H9 (cell line): ENCODE results near the gene LMF1. TPM values are rescaled to one million over a fixed set of nuclear protein-coding genes. Genes with fewer than 3 reads are reported as not detected.

ENCODE experiments used
- DNase-seq: peaks from one replicate; pipeline ENCODE4 v3.0.0-alpha.2; 2017
- H2AFZ ChIP-seq: one replicate; pipeline ENCODE4 v1.6.1; 2013; ENCODE audit warnings: mild to moderate bottlenecking, low read length, control low read depth, moderate library complexity
- H2AK5ac ChIP-seq: 2 replicates; pipeline ENCODE4 v1.6.1; 2013; ENCODE audit warnings: low read length, control low read depth, mixed read lengths; ENCODE audit not compliant: insufficient read length
- H2BK120ac ChIP-seq: one replicate; pipeline ENCODE4 v1.6.1; 2013; ENCODE audit warnings: low read depth, mild to moderate bottlenecking, low read length, control low read depth, inconsistent platforms; ENCODE audit not compliant: poor library complexity, severe bottlenecking
- H2BK12ac ChIP-seq: 2 replicates; pipeline ENCODE4 v1.6.1; 2013; ENCODE audit warnings: low read length, control low read depth, mixed read lengths, low read depth; ENCODE audit not compliant: insufficient read length
- H2BK15ac ChIP-seq: 2 replicates; pipeline ENCODE4 v1.6.1; 2013; ENCODE audit warnings: low read depth, low read length, control low read depth
- H2BK20ac ChIP-seq: one replicate; pipeline ENCODE4 v1.6.1; 2013; ENCODE audit warnings: low read depth, mild to moderate bottlenecking, low read length, control low read depth, inconsistent platforms; ENCODE audit not compliant: poor library complexity, severe bottlenecking
- H2BK5ac ChIP-seq: 2 replicates; pipeline ENCODE4 v1.6.1; 2013; ENCODE audit warnings: low read length, control low read depth, mixed read lengths; ENCODE audit not compliant: insufficient read length
- H3K14ac ChIP-seq: 2 replicates; pipeline ENCODE4 v1.6.1; 2013; ENCODE audit warnings: low read length, control low read depth; ENCODE audit not compliant: insufficient read depth
- H3K18ac ChIP-seq: 2 replicates; pipeline ENCODE4 v1.6.1; 2013; ENCODE audit warnings: low read depth, mild to moderate bottlenecking, mixed read lengths, low read length, control low read depth; ENCODE audit not compliant: insufficient read length
- H3K23ac ChIP-seq: 2 replicates; pipeline ENCODE4 v1.6.1; 2013; ENCODE audit warnings: low read length, control low read depth, mixed read lengths, low read depth; ENCODE audit not compliant: insufficient read length
- H3K23me2 ChIP-seq: 2 replicates; pipeline ENCODE4 v1.6.1; 2013; ENCODE audit warnings: low read depth, mild to moderate bottlenecking, mixed read lengths, low read length, control low read depth; ENCODE audit not compliant: insufficient read length, poor library complexity, severe bottlenecking
- H3K27ac ChIP-seq: 2 replicates; pipeline ENCODE4 v1.5.1; 2013; ENCODE audit warnings: low read length, control low read depth, mixed read lengths, low read depth; ENCODE audit not compliant: insufficient read length
- H3K27me3 ChIP-seq: 2 replicates; pipeline ENCODE4 v1.6.1; 2013; ENCODE audit warnings: low read length, control low read depth, inconsistent platforms; ENCODE audit not compliant: insufficient read depth
- H3K4ac ChIP-seq: 2 replicates; pipeline ENCODE4 v1.6.1; 2013; ENCODE audit warnings: low read depth, mild to moderate bottlenecking, control low read depth, inconsistent platforms, low read length, moderate library complexity
- H3K4me1 ChIP-seq: 2 replicates; pipeline ENCODE4 v1.6.1; 2013; ENCODE audit warnings: low read length, control low read depth, inconsistent platforms; ENCODE audit not compliant: insufficient read depth
- H3K4me2 ChIP-seq: 2 replicates; pipeline ENCODE4 v1.6.1; 2013; ENCODE audit warnings: low read length, control low read depth, mixed read lengths; ENCODE audit not compliant: insufficient read length, insufficient read depth
- H3K56ac ChIP-seq: 2 replicates; pipeline ENCODE4 v1.6.1; 2013; ENCODE audit warnings: low read depth, mild to moderate bottlenecking, mixed read lengths, low read length, control low read depth; ENCODE audit not compliant: insufficient read length
- H3K79me1 ChIP-seq: 2 replicates; pipeline ENCODE4 v1.6.1; 2013; ENCODE audit warnings: low read depth, mild to moderate bottlenecking, moderate library complexity, low read length, control low read depth, inconsistent platforms; ENCODE audit not compliant: insufficient read depth, poor library complexity, severe bottlenecking
- H3K79me2 ChIP-seq: 2 replicates; pipeline ENCODE4 v1.6.1; 2013; ENCODE audit warnings: low read length, control low read depth, inconsistent platforms; ENCODE audit not compliant: insufficient read depth
- H3K9ac ChIP-seq: 2 replicates; pipeline ENCODE4 v1.6.1; 2013; ENCODE audit warnings: low read length, control low read depth, mixed read lengths; ENCODE audit not compliant: insufficient read length; ENCODE audit errors: extremely low read depth
- H3K9me3 ChIP-seq: one replicate; pipeline ENCODE4 v1.6.1; 2013; ENCODE audit warnings: low read depth, low read length, inconsistent platforms; ENCODE audit not compliant: control insufficient read depth
- H3T11ph ChIP-seq: one replicate; pipeline ENCODE4 v1.6.1; 2013; ENCODE audit warnings: mild to moderate bottlenecking, low read length, control low read depth, inconsistent platforms
- H4K20me1 ChIP-seq: one replicate; pipeline ENCODE4 v1.6.1; 2013; ENCODE audit not compliant: control insufficient read depth, insufficient read length, insufficient read depth
- H4K5ac ChIP-seq: 2 replicates; pipeline ENCODE4 v1.6.1; 2013; ENCODE audit warnings: low read depth, mild to moderate bottlenecking, mixed read lengths, low read length, control low read depth; ENCODE audit not compliant: insufficient read length
- H4K8ac ChIP-seq: replicated peaks from 2 replicates; pipeline ENCODE4 v1.6.1; 2013; ENCODE audit warnings: low read length, control low read depth, mixed read lengths, low read depth; ENCODE audit not compliant: insufficient read length
- H4K91ac ChIP-seq: 2 replicates; pipeline ENCODE4 v1.6.1; 2013; ENCODE audit warnings: low read depth, mild to moderate bottlenecking, moderate library complexity, mixed read lengths, low read length, control low read depth; ENCODE audit not compliant: insufficient read length
- H3K27ac Mint-ChIP-seq, 3 experiments: 2 replicates in 2 of 3; 3 replicates in 1 of 3; pipeline ENCODE4 v1.8.0; 2020 to 2021; ENCODE audit warnings: mixed read lengths in 3 of 3, mild to moderate bottlenecking in 1 of 3, moderate library complexity in 1 of 3
- H3K27me3 Mint-ChIP-seq: 2 replicates; pipeline ENCODE4 v1.8.0; 2021; ENCODE audit warnings: low read depth, mild to moderate bottlenecking, moderate library complexity, mixed read lengths
- H3K36me3 Mint-ChIP-seq, 3 experiments: 2 replicates in 2 of 3; 3 replicates in 1 of 3; pipeline ENCODE4 v1.8.0; 2020 to 2021; ENCODE audit warnings: low read depth in 3 of 3, mixed read lengths in 3 of 3; ENCODE audit not compliant: insufficient read depth in 1 of 3
- H3K4me1 Mint-ChIP-seq, 2 experiments: 2 replicates each; pipeline ENCODE4 v1.8.0; 2020; ENCODE audit warnings: mixed read lengths in 2 of 2
- H3K4me3 Mint-ChIP-seq, 2 experiments: 2 replicates in 1 of 2; 3 replicates in 1 of 2; pipeline ENCODE4 v1.8.0; 2020 to 2021; ENCODE audit warnings: mild to moderate bottlenecking in 2 of 2, mixed read lengths in 2 of 2, moderate library complexity in 1 of 2
- H3K9me3 Mint-ChIP-seq, 2 experiments: 2 replicates in 1 of 2; 3 replicates in 1 of 2; pipeline ENCODE4 v1.8.0; 2020; ENCODE audit warnings: mild to moderate bottlenecking in 2 of 2, mixed read lengths in 2 of 2, moderate library complexity in 1 of 2
- WGBS: extraction: QIAGEN DNeasy Blood & Tissue Kit; methylation state at CpG from one replicate; pipeline ENCODE4 v1.1.7; 2013; ENCODE audit warnings: missing lambda C conversion rate, low lambda C conversion rate, mixed read lengths; ENCODE audit not compliant: insufficient read length; ENCODE audit errors: extremely low coverage; 5-methylcytosine and 5-hydroxymethylcytosine counted together
- total RNA-seq: library from RNA; stranded (reverse); gene quantifications from 2 replicates; pipeline ENCODE4 v1.2.1, GENCODE V29; 2021
- TF ChIP-seq, protein P1 (sequence below): fragments of 200-600 bp; sonication (generic); conservative IDR thresholded peaks from 3 replicates; pipeline ENCODE4 v1.8.0; 2021; ENCODE audit warnings: antibody characterized with exemption, mild to moderate bottlenecking

Gene LMF1
- total RNA-seq, 1 experiment from 2014 or later, result 7.1 TPM

DNA sequence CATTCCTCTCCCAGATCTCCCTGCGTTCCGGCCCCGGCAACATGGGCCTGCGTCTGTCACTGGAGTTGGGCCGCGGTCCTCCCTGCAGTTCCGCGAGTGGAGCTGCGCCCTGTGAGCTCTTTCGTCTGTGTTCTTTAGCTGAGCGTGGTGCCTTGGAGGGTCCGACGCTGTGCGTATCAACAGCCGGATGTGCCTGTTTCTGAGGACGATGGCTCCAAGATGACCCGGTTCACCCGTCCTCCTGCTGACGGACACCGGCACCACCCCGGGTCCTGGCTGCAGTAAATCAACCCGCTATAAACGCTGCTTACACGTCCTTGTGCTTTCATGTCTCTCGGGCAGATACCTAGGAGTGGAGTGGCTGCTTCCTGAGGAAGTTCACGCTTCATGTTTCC, 125.4 kb downstream of the LMF1 start:
- Histone ChIP-seq H3K4ac (no peak overlapping the region), H3K18ac (no peak overlapping the region), H2BK12ac (no peak overlapping the region), H3K23me2 (no peaks in the 10 kb centered on the region), H3K79me1 (no peaks in the 10 kb centered on the region), H3K27ac (no peak overlapping the region), H4K8ac (no peak overlapping the region), H4K91ac (no peak overlapping the region), H3K9ac (no peak overlapping the region), H3K4me2 (no peak overlapping the region), H2BK15ac (no peak overlapping the region), H3K4me1 (no peaks in the 10 kb centered on the region), H3K27me3 (no peaks in the 10 kb centered on the region), H3K14ac (no peak overlapping the region), H3K9me3 (no peaks in the 10 kb centered on the region), H4K20me1 (no peaks in the 10 kb centered on the region), H2BK20ac (no peak overlapping the region), H4K5ac (no peak overlapping the region), H3K23ac (no peak overlapping the region), H3T11ph (no peak overlapping the region), H2AK5ac (no peak overlapping the region), H2AFZ (no peak overlapping the region), H3K56ac (no peak overlapping the region), H2BK5ac (no peak overlapping the region), H3K79me2 (no peaks in the 10 kb centered on the region), H2BK120ac (no peak overlapping the region)
- H3K27ac Mint-ChIP-seq, result peak overlapping the region in 1 of 3 experiments; percentile 78; a peak in 2 of 7 replicates
- H3K9me3 Mint-ChIP-seq, result peaks cover 27 to 36% of the 10 kb centered on the region in 2 experiments
- WGBS, result no CpG with 5 or more reads among the region's 26 CpGs
- peaks cover 7 to 9% (median 7%) of the 10 kb centered on the region in 3 experiments for H3K36me3 Mint-ChIP-seq
- no peak overlapping the region for H3K4me3 Mint-ChIP-seq
- peaks cover 2 to 3% of the 10 kb centered on the region in 2 experiments; a peak in 2 of 4 replicates for H3K4me1 Mint-ChIP-seq
- TF ChIP-seq, protein P1, sequence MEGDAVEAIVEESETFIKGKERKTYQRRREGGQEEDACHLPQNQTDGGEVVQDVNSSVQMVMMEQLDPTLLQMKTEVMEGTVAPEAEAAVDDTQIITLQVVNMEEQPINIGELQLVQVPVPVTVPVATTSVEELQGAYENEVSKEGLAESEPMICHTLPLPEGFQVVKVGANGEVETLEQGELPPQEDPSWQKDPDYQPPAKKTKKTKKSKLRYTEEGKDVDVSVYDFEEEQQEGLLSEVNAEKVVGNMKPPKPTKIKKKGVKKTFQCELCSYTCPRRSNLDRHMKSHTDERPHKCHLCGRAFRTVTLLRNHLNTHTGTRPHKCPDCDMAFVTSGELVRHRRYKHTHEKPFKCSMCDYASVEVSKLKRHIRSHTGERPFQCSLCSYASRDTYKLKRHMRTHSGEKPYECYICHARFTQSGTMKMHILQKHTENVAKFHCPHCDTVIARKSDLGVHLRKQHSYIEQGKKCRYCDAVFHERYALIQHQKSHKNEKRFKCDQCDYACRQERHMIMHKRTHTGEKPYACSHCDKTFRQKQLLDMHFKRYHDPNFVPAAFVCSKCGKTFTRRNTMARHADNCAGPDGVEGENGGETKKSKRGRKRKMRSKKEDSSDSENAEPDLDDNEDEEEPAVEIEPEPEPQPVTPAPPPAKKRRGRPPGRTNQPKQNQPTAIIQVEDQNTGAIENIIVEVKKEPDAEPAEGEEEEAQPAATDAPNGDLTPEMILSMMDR, result no peak
- no peak for DNase-seq
- H3K27me3 Mint-ChIP-seq, result peaks cover 21% of the 10 kb centered on the region
